Measurements from ENCODE around the gene FCGR2B. TPM values are rescaled to one million over a fixed set of nuclear protein-coding genes. Genes with fewer than 3 reads are reported as not detected.
"Not testable (repeated sequence)": the region's sequence is repeated elsewhere in the genome, so short reads cannot be mapped to it uniquely, and the experiment has no call there.

FCGR2B gene
- total RNA-seq, 4 donors from 2014 or later: 31.3 to 74.9 (median 42.8) TPM

- not testable (repeated sequence) for DNase-seq (ENCODE audit: low spot score); ATAC-seq (ENCODE audit: low FRiP score)
These were observed 20.2 kb upstream of the FCGR2B start for GRCh38 chr1:161642697-161643096.

GRCh38 chr1:161643481-161644208 lies 19.3 kb upstream of the FCGR2B start:
- ATAC-seq (ENCODE audit: low FRiP score): not testable (repeated sequence)

DNA sequence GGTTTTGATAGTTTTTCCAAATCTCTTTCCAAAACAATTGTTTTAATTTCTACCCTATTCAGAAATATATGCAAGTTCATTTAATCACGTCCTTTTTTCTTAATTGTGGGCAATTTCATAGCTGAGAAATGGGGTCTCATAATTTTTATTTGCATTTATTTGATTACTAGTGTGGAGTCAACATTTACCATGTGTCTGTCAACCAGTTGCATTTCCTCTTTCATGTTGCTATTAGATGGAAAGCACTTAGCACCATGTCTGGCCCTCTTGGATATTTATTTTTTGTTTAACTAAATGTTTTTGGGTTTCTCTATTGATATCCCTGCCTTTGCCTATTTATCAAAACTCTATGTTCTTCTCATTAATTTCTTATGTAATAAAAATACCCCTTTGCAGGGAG lies 18.1 kb upstream of the FCGR2B start:
- not testable (repeated sequence) for ATAC-seq (ENCODE audit: low FRiP score); DNase-seq (ENCODE audit: low spot score)

More at GRCh38 chr1:161643481-161644208, 19.3 kb upstream of the FCGR2B start:
- DNase-seq (ENCODE audit: low spot score): not testable (repeated sequence)

DNA sequence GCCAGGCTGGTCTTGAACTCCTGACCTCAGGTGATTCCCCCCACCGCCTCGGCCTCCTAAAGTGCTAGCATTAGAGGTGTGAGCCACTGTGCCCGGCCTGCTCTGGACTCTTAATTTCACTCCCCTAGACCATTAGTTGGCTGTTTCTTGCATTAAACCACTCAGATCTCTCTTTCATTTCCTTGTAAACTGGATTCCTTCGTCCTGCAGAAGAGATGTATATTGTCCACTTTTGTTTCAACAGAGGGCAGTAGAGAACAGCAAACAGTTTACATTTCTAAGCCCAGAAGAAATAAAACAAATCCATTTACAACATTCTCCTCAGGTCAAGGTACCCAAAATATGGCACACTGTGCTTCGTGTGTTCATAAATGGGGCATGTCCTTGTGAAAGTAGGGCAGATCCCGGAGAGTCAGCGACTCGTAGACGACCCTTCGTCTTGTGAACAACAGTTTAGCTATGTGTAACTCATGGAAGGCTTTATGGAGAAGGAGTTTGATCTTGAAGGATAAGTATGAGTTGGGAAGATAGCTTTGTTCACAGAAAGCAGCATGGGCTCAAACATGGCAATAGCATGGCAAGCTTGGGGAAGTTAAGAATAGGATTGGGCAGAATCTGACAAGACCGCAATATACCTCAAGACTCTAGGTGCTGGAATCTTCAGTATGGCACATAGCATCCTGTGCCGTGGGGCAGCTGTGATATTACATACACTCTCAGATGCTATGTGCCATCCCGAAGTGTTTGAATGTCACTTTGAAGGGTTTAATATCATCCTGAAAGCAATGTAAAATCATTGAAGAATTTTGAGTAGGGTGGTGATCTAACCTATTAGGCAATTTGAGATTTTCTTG lies 15.2 kb upstream of the FCGR2B start:
- not testable (repeated sequence) for DNase-seq (ENCODE audit: low spot score); ATAC-seq (ENCODE audit: low FRiP score)

DNA sequence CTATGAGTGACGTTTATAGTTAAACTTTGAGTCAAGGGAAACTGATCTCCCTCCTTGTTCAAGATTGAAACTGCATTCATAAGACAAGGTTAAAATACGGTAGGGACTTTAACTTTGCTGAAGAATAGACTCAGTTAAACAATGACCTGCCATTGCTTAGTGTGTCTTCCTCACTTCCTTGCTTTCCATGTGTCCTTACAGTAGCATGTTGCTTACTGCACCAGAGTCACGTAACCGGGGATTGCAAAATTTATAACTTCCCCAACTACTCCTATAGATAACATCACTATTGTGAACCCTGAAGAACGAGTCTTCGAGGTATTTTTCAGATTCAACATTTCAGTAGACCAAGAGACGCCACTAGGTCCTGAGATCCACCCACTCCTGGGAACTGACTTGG lies 9.4 kb upstream of the FCGR2B start:
- ATAC-seq (ENCODE audit: low FRiP score); DNase-seq (ENCODE audit: low spot score): not testable (repeated sequence)

GRCh38 chr1:161653971-161654370 lies 9.0 kb upstream of the FCGR2B start:
- DNase-seq (ENCODE audit: low spot score); ATAC-seq (ENCODE audit: low FRiP score): not testable (repeated sequence)

GRCh38 chr1:161658524-161658923 lies 4.4 kb upstream of the FCGR2B start:
- not testable (repeated sequence) for DNase-seq (ENCODE audit: low spot score); ATAC-seq (ENCODE audit: low FRiP score)

- not testable (repeated sequence) for DNase-seq (ENCODE audit: low spot score); ATAC-seq (ENCODE audit: low FRiP score)
These were observed 1.2 kb upstream of the FCGR2B start for GRCh38 chr1:161661660-161662311.

DNA sequence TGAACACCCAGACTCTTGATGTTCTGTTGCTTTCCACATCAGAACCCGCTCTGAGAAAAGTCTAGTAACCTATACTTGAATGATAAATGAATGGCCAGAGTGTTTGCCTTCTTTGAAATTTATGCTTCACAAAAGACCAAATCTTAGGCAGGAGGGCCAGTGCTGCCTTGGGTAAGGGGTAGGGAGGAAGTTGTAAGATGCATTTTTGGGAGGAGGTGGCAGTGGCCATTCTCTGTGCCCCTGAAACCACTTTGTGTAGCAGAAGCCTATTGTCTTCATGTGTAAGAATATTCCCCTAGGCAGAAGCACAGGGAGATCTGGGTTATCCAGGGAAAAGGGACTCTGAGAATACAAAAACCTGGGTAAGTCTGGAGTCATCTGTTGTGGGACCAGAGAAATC lies 626 bp downstream of the FCGR2B start:
- not testable (repeated sequence) for DNase-seq (ENCODE audit: low spot score); ATAC-seq (ENCODE audit: low FRiP score)

DNA sequence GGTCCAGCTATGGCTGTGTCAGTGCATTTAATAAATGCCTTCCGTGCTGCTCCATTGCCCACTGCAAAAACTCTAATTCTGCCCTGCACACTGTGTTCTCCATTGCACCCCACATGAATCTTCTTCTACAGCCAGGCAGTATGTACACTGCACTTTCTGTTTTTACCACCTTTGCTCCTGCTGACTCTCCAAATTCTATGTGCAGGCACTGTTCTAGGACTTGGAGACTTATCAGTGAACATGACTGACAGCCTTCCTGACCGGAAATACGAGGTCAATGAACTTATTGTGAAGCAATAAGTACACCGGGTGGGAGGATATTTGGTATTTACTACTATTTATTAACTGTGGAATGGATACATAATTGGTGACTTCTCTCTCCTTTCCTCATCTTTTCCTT lies 1.7 kb downstream of the FCGR2B start:
- not testable (repeated sequence) for DNase-seq (ENCODE audit: low spot score); ATAC-seq (ENCODE audit: low FRiP score)

DNA sequence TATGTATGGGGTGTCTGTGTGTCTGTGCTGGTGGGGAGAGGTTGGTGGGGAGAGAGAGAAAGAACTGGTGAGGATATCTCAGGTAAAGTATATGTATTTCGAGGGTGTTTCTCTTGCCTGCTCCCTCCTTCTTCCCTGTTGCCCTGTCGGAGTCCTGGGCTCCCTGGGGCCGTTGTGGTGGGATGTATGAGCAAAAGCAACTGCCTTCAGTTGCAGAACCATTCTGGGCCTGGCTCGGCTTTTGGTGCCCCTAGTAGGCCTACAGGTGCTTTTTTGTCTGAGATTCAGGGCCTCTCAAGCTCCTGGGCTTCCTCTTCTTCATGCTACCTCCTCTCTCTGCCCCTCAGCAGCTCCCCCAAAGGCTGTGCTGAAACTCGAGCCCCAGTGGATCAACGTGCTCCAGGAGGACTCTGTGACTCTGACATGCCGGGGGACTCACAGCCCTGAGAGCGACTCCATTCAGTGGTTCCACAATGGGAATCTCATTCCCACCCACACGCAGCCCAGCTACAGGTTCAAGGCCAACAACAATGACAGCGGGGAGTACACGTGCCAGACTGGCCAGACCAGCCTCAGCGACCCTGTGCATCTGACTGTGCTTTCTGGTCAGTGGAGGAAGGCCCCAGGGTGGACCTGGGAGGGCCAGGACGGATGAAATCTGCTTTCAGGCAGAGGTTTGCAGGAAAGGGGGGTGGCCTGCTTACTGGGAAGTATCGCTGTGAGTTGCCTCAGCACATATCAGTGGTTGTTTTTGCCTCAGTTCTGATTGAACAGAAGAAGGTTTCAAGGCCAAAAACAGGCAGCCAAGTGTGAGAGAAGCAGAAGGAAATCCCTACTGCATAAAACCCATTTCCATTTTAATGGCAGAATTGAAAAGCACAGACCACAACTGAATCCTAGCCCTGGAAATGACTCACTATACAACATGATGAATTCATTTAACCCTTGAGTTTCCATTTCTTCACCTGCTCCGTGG lies 8.4 kb downstream of the FCGR2B start:
- not testable (repeated sequence) for ATAC-seq (ENCODE audit: low FRiP score)

GRCh38 chr1:161673437-161673836 lies 10.5 kb downstream of the FCGR2B start:
- ATAC-seq (ENCODE audit: low FRiP score); DNase-seq (ENCODE audit: low spot score): not testable (repeated sequence)

More for the DNA sequence above, 8.4 kb downstream of the FCGR2B start:
- DNase-seq (ENCODE audit: low spot score): not testable (repeated sequence)

DNA sequence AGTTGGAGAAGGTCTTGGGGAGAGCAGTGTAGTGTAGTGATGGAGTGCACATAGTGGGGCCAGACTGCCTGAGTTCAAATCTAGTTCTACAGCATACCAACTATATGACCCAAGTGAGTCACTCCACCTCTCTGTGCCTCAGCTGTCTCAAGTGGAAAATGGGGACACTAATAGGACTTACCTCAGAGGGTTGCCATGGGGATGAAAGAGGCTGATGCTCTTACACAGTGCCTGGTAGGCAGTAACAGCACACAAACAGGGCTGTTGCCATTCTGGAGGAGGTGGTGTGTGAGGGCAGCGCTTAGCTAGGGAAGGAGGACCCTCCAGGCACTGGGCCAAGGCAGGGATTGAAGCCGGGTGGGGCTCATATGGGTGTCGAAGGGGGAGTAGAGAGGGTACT lies 11.5 kb downstream of the FCGR2B start:
- not testable (repeated sequence) for ATAC-seq (ENCODE audit: low FRiP score); DNase-seq (ENCODE audit: low spot score)

DNA sequence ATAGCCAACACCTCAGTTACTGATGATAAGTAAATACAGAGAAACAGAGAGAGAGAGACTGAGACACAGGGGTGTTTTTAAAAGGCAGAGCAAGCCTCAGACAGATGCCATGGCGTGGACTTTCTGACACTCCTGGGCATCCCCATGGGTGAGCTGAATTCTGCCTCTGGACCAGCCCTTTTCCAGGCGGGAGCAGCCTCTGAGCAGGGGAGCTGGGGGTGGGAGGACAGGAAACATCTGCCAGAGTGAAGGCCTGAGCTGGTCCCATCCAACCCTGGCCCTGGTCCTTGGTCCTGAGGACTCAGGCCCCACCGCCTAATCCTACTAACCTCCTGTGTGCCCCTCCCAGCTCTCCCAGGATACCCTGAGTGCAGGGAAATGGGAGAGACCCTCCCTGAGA lies 12.0 kb downstream of the FCGR2B start:
- not testable (repeated sequence) for ATAC-seq (ENCODE audit: low FRiP score); DNase-seq (ENCODE audit: low spot score)

Measured in omental fat pad (tissue), 4 donors.